ENCODE data around the gene ZNF211.

The ZNF211 gene

DNA sequence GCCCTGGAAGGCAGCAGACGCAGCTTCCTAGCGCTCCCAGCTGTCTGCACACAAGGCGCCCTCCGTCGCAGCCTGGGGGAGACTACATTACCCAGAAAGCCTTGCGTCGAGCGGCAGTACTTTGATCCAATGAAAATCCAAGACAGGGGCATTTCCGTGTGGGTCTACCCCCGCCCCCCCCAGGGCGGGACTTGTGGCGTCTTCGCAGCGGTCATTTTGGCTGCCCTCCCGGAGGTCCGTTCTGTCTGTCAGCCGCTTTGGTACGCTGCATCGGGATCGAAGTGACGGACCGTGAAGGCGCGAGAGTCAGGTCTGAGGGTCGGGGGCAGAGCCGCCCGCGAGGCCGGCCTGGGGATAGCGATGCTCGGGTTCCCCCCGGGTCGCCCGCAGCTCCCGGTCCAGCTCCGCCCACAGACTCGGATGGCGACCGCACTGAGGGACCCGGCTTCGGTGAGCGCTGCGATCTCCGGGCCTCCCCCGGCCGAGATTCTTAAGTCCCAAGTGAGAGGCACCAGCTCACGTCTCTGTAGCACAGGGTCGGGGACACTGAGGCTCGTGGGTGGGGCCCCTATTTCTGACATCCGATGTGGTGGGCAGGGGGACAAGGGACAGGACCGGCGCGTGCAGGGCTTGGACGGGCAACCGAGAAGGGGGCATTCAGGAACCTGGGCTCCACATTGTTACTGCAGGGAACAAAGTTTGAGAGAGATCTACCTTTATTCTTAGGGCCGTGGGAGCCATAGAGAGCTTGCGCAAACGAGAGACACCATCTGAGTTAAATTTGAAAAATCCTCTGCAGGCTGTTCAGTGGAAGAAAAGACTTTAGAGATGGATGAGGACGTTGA lies at the start of gene ZNF211:
Gene ZNF211, plus strand, starts transcription at position 182 of the 845 bp plus-strand sequence. Its CDS starts 179 bp downstream, at position 361.
- peak; percentile 85 for DNase-seq (ENCODE audit: low spot score)

DNA sequence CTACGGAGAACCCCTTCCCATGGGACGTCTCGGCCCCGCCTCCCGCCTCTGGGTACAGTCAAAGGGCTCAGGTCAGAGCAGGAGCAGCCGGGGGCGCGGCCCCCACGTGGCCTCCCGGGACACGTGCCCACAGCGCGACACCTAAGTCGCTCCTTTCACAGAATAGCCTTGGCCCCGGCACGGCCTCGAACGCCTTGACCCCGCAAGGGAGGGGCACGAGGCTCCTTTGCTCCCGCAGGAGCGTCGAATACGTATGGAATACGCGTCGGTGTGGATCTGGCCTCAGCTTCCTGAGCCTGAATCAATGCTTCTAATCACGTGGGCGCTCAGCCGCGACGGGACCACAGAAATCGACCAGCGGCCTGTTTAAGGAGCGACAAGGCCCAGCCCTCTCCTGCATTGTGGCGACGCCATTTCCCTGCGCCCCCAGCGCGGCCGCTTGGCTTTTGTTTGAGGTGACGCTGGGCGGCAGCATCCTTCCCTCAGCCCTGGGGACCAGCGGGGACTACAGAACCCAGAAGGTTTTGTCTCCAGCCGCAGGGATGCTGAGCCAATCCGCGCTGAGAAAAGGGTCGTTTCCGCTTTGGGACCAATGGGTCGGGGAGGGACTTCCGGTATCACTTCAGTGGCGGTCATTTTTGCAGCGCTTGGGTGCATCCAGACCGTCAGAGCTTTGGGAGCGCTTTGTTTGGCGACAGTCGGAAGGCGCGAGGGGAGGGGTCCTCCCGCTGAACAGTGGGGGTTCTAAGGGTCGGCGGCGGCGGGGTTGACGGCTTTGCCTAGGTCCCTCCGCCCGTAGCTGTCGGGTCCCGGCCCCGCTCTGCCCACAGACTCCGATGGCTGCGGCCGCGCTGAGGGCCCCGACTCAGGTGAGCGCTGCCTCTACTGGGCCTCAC lies 49.2 kb upstream of the ZNF211 start, which contains the start of gene ZIK1:
Gene ZIK1, plus strand, starts transcription at position 625 of the 896 bp plus-strand sequence. Its CDS starts 212 bp downstream, at position 837.
- DNase-seq (ENCODE audit: low spot score), result no peak

DNA sequence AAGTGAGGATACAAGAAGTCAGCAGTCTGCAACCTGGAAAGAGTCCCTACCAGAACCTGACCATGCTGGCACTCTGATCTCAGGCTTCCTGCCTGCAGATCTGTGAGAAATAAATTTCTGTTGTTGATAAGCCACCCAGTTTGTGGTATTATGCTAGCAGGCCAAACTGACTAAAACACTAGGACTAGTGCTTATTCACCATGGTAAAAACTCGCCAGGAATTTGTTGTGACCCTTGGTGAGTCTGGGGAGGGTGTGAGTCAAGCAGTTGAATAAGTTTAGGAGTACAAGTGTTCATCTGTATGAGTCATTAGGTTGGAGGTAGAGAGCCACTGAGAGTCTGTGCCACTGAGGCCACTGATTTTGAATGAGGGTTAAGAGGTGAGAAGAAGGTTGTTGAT lies 45.4 kb upstream of the ZNF211 start:
- no peak for DNase-seq (ENCODE audit: low spot score)

DNA sequence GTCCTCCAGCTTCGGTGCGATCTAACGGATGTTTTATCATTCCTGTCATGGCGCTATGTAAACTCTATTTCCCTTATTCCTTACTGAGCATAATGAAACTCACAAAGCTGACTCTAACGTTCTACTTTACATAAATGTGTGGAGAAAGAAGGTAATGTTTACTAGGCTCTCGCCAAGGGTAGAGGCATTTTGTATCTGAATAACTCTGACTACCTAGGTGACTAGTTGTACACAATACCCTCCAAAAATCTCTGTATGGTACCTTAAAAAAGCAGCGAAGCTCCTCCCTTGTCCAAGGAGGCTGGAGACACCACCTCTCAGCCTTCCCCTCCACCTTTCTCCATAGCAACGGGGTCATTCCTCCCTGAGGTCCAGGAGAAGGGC lies 33.6 kb upstream of the ZNF211 start:
- no peak for DNase-seq (ENCODE audit: low spot score)

DNA sequence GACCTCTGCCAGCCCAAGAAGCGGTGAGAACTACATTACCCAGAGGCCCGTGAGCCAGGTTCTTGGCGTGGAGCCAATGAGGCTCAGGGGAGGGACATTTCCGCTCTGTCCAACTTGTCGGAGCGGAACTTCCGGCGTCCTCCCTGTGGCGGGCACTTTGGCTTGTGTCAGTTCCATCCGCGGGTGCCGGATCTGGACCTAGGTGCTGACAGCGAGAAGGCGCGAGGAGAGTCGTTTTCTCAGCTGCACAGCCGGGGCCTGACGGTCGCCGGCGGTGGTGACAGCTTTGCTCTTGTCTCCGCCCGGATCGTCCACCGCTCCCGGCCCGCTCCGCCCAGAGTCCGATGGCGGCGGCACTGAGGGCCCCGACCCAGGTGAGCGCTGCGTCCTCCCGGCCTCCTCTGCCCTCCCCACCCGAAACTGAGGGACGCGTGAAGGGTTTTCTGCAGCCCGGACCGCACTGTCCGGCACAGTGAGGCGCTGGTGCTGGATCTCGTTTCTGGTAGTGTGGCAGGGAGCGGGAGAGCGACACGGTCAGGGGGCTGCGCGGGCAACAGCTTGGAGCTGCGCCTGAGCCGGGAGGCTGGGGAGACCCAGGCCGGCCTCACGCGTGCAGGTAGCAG lies 33.1 kb upstream of the ZNF211 start, which contains the start of gene ZNF530:
Gene ZNF530, plus strand, starts transcription at position 125 of the 623 bp plus-strand sequence. CDS start 4,461 bp downstream, outside the sequence.
- peak; percentile 94 for DNase-seq (ENCODE audit: low spot score)

DNA sequence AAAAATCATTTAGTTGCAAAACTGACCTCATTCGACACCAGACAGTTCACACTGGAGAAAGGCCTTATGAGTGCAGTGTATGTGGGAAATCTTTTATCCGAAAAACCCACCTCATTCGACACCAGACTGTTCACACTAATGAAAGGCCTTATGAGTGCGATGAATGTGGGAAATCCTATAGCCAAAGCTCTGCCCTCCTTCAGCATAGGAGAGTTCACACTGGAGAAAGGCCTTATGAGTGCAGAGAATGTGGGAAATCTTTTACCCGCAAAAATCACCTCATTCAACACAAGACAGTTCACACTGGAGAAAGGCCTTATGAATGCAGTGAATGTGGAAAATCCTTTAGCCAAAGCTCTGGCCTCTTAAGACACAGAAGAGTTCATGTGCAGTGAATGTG lies 26.0 kb upstream of the ZNF211 start:
- DNase-seq (ENCODE audit: low spot score), result no peak

DNA sequence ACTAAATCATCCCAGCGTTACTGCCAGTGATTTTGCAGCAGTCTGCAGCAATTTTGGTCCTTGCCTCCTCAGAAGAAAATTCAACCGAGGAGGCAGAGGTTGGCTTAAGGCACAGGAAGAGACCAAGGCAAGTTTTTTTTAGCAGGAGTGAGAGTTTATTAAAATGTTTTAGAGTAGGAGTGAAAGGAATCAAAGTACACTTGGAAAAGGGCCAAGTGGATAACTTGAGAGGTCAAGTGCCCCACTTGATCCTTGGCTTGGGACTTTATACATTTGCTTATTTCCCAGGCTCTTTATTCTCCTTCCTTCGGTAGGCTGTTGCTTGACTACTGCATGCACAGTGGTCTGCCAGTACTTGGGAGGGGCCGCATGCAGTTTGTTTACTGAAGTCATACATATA lies 21.9 kb upstream of the ZNF211 start:
- DNase-seq (ENCODE audit: low spot score), result no peak

DNA sequence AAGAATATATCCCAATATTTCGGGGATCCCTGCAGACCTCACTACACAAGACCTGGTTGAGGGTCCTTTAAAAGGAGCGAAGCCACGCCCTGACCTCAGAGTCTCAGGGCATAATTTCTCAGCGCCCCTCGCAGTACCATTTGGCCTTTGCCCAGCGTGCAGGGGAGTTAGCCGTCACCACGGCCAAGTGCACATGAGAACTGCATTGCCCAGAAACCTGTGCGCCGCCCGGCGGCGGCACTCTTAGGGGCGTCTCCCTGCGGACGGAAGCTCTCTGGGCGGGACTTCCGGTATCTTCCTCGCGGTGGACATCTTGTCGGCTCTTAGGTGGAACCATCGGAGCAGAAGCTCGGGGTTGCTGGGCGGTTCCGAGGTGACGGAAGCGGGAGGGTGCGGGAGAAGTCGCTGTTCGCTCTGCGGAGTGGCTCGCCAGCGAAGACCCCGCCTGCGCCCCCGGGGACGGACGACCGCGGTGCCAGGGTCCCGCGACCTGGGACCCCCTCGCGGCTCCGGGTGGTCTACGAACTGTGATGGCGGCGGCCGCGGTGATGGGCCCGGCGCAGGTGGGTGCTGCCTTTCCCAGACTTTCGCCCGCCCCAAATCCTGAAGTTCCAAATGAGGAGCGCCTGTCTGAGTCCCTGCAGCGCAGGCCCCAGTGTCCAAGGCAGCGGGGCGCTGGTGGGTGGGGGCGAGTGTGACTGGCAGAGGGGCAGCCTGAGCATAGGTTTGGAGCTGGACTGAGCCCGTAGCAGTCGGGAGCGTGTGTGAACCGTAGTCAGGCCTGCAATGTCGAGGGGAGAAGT lies 18.8 kb upstream of the ZNF211 start, which contains the start of gene ZNF134:
Gene ZNF134, plus strand, starts transcription at position 302 of the 803 bp plus-strand sequence. CDS start 5,227 bp downstream, outside the sequence.
- DNase-seq (ENCODE audit: low spot score), result peak; percentile 88

DNA sequence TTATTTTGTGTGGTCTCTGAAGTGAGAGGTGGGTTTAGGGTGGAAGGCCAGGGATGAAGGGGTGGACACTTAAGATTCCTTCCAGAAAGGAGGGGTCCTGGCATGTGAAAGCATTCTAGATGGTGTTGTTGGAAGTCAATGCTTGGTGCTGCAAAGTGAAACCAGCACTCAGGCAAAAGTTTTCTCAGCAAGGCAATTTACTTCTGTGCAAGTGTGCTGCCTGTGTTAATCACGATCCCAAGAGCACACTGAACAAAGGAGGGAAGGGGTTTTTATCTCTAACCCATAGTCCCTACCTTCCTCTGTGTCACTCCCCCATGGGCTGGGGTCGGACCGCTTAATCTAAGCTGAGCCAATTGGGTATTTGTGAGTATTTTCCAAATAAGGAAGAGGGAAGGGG lies 17.6 kb upstream of the ZNF211 start:
- DNase-seq (ENCODE audit: low spot score), result no peak

DNA sequence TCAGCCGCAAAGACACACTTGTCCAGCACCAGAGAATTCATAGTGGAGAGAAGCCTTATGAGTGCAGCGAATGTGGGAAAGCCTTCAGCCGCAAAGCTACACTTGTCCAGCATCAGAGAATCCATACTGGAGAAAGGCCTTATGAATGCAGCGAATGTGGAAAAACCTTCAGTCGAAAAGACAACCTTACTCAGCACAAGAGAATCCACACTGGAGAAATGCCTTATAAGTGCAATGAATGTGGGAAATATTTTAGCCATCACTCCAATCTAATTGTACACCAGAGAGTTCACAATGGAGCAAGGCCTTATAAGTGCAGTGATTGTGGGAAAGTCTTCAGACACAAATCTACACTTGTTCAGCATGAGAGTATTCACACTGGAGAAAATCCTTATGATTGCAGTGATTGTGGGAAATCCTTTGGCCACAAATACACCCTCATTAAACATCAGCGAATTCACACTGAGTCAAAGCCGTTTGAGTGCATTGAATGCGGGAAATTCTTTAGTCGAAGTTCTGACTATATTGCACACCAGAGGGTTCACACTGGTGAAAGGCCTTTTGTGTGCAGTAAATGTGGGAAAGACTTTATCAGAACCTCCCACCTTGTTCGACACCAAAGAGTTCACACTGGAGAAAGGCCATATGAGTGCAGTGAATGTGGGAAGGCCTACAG lies 12.2 kb upstream of the ZNF211 start:
- no peak for DNase-seq (ENCODE audit: low spot score)

DNA sequence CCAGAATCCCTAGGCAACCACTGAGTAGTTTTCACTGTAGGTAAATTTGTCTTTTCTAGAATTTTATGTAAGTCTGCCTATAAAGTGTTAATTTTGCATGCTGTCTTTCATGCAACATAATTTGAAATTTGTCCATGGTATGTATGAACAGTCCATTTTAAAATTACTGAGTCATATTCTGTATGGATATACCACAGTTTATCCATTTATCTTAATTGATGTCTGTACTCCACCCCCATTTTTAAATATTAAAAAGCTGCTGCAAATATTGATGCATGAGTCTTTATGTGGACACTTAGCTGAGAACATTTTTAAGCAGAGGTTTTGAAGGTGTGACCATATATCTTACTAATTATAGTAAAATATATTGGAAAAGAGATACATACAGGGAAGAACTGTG lies 9.9 kb upstream of the ZNF211 start:
- no peak for DNase-seq (ENCODE audit: low spot score)

DNA sequence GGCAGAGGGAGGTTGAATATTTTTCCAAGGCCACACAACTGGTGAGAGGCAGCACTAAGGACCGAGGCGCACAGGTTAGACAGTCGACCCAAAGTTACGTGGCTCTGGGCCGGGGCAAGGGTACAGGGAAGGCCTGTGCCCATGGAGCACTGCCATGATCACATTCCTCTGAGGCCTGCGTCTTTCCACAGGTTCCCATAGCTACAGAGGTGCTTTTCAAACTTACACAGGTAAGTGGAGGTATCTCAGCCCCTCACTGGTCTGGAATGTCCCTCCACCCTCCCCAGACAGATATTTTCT lies 814 bp downstream of the ZNF211 start:
- DNase-seq (ENCODE audit: low spot score), result no peak

DNA sequence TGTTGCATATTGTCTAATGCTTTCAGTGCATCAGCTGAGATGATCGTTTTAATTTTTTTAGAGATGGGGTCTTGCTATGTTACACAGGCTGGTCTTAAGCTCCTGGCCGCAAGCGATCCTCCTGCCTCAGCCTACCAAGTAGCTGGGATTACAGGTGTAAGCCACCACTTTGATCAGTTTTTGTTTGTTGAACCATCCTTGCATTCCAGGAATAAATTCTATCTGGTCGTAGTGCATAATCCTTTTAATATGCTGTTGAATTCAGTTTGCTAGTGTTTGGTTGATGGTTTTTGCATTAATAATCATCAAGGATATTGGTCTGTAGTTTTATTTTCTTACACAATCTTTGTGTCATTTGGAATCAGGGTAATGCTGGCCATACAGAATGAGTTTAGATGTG lies 4.4 kb downstream of the ZNF211 start:
- no peak for DNase-seq (ENCODE audit: low spot score)

DNA sequence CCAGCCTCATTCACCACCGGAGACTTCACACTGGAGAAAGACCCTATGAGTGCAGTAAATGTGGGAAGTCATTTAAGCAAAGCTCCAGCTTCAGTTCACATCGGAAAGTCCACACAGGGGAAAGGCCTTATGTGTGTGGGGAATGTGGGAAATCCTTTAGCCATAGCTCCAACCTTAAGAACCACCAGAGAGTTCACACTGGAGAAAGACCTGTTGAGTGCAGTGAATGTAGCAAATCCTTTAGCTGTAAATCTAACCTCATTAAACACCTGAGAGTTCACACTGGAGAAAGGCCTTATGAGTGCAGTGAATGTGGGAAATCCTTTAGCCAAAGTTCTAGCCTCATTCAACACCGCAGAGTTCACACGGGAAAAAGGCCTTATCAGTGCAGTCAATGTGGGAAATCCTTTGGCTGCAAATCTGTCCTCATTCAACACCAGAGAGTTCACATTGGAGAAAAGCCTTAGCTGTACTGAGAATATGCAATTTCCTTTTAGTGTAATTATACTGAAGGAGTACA lies 8.8 kb downstream of the ZNF211 start:
- DNase-seq (ENCODE audit: low spot score), result no peak

DNA sequence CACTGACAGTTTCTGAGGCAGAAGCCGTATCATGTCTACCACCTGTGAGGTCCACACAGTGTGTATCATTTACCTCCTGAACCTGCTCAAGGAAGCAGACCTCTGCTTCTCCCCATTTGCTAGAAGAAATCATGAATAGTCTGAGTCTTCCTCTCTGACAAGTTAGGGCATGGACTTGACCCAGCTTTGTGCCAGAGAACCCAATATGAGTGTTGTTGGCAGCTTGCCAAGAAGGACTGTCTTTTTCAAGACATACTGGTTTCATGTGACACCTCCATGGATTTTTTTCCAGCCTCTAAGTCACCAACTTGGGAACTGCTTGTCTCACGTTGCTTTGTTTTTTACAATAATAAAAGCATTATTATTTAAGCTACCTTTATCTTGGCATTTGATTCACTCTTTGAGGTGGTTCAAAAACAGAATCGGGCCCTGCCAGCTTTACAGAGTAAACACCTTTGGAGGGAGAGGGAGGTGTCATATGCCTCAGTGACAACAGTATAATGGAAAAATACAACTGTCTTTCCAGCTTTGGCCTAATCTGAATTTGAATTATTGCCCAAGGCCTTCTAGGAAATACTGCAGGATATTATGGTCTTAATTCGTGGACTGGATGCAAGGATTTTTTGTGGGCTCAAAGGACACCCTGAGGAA lies 9.6 kb downstream of the ZNF211 start:
- DNase-seq (ENCODE audit: low spot score), result no peak

DNA sequence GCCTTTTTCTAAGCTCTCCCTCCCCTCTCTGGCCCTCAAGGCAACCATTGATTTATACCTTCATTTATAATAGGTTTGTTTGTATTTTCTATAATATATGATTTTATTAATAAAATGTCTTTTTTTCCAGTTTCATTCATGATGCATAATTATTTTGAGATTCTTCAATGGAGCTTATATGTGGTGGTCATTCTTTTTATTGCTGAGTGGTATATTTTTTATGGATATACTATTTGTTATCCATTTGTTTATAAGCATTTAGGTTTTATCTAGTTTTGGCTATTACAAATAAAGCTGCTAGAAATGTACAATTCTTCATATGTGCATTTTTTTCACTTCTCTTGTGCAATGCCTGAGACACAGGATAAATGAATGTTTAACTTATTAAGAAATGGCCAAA lies 10.8 kb downstream of the ZNF211 start:
- no peak for DNase-seq (ENCODE audit: low spot score)

DNA sequence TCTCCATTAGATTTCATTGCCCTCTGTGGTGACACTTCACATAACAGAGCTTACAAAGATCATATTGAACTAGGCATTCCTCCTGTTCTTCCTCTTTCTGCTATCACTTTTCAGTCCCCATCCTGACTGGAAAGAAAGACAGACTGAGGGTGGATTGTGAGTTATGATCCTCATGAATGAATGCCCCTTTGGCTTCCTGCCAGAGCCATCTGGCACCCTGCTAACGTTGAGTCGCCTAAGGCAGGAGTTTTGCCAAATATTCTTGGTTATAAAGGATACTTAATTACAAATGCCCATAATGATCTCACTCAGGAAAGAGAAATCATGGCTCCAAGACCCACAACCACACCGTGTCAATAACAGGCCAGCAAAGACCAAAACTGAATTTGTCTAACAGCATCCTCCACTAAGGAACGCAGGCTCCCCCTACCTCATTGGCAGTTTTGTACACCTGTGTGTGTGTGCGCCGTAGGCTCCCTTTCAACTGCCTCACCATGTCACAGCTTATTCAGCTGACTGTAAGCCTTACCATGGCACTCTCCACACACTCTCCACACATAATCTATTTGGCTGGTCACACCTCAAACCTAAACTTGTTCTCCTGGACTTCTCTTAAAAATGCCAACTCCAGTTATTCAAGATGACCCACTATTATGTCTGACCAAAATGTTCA lies 15.5 kb downstream of the ZNF211 start:
- DNase-seq (ENCODE audit: low spot score), result no peak

DNA sequence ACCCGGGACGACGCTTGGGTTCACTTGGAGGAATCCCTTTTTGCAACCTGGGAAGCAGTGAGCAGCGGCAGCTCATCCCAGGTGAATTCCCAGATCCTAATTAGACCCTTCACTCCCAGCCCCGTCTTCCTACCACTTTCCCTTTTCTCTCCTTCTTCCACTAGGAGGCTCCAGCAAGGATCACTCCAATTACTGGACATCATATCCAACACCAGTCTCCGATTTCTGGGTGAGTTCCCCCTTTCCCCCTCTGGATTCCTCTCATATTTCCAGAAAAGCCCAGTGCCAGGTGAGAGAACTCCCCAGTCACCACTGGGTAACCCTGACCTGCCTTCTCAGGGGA lies 18.7 kb downstream of the ZNF211 start:
- no peak for DNase-seq (ENCODE audit: low spot score)

DNA sequence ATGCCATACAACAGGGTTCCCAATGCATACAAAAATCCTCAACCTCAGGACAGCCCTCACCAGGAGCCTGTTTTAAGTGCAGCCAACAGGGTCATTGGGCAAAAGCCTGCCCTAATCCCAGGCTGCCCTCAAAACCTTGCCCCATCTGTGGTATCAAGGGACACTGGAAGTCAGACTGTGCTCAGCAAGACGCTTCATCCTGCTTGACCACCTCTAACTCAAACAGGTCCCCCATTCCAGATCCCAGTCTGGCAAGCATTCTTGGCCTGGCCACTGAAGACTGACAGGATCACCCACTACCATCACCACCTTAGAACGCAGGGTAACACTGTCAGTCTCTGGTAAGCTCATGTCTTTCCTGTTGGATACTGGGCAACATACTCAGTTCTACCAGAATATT lies 20.7 kb downstream of the ZNF211 start:
- no peak for DNase-seq (ENCODE audit: low spot score)

DNA sequence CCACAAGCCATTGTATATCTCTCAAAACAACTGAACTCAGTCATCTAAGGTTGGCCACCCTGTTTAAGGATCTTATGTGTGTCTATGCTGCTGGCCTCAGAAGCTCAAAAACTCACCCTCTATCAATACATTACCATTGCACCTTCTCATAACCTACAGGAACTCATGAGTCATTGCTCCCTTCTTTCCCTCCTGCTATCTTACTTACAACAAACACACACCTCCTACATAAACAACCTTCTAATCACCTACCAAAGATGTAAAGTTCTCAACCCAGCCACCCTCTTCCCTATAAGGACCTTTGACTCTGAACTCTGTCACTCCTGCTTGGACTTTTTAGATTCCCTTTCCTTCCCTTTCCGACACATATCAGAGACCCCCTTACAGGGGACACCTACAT lies 22.5 kb downstream of the ZNF211 start:
- DNase-seq (ENCODE audit: low spot score), result no peak

Data from COLO829 (cell line).